Measurements from ENCODE around the gene CGNL1.

DNA sequence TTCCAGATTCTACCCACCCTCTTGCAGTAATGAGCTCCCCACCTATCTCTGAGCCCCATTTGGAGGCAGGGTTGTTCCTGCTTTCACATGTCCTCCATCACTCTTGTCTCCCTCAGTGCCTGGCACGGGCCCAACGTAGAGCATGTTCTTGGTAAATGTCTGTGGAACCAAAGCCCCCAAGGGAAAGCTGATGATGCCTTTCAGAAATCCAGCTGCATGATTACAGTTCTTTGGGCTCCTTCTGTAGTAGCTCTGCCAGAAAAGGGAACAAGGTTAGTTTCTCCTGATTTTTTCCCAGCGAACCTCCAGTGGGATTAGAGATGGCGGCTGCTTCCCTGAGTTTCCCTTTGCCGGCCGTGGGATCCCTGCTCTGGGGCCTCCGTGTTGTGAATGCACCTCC lies 39.3 kb downstream of the CGNL1 start:
- TF ChIP-seq EZH2 (IDR thresholded peaks at IDR 0.05; ENCODE audit: insufficient read depth, low read length) = no peak
- TF ChIP-seq, protein P1, sequence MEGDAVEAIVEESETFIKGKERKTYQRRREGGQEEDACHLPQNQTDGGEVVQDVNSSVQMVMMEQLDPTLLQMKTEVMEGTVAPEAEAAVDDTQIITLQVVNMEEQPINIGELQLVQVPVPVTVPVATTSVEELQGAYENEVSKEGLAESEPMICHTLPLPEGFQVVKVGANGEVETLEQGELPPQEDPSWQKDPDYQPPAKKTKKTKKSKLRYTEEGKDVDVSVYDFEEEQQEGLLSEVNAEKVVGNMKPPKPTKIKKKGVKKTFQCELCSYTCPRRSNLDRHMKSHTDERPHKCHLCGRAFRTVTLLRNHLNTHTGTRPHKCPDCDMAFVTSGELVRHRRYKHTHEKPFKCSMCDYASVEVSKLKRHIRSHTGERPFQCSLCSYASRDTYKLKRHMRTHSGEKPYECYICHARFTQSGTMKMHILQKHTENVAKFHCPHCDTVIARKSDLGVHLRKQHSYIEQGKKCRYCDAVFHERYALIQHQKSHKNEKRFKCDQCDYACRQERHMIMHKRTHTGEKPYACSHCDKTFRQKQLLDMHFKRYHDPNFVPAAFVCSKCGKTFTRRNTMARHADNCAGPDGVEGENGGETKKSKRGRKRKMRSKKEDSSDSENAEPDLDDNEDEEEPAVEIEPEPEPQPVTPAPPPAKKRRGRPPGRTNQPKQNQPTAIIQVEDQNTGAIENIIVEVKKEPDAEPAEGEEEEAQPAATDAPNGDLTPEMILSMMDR (IDR thresholded peaks at IDR 0.05; ENCODE audit: insufficient read depth, low read depth, low read length) = no peak

Data from astrocyte (in vitro differentiated cells and primary cell).